Left forelimb (tissue), 1 donor: Measurements from ENCODE around the gene DBF4B.
A peak's percentile ranks its signal among the peaks of the same experiment; 100 is the strongest.
"Not testable (repeated sequence)": the region's sequence is repeated elsewhere in the genome, so short reads cannot be mapped to it uniquely, and the experiment has no call there.

Experiments used
- DNase-seq: peaks from one replicate; pipeline ENCODE4 v3.0.0-alpha.2; 2018; ENCODE audit warnings: low spot score

Gene DBF4B, protein sequence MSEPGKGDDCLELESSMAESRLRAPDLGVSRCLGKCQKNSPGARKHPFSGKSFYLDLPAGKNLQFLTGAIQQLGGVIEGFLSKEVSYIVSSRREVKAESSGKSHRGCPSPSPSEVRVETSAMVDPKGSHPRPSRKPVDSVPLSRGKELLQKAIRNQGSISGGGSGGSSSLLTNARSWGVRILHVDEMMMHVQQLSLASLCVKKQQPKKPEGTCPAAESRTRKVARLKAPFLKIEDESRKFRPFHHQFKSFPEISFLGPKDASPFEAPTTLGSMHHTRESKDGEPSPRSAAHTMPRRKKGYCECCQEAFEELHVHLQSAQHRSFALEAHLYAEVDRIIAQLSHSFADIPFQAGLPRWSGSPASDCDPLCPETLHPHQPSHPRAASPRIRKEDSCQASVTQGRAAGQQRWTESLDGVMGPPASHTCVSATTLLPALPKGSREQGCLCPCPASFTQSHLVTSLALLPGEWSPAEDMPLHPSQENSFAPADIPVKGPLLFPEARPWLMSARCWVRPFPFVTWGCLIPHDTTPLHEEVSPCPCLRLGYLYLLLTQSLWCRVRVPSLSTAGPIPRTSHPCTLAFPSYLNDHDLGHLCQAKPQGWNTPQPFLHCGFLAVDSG

DNA sequence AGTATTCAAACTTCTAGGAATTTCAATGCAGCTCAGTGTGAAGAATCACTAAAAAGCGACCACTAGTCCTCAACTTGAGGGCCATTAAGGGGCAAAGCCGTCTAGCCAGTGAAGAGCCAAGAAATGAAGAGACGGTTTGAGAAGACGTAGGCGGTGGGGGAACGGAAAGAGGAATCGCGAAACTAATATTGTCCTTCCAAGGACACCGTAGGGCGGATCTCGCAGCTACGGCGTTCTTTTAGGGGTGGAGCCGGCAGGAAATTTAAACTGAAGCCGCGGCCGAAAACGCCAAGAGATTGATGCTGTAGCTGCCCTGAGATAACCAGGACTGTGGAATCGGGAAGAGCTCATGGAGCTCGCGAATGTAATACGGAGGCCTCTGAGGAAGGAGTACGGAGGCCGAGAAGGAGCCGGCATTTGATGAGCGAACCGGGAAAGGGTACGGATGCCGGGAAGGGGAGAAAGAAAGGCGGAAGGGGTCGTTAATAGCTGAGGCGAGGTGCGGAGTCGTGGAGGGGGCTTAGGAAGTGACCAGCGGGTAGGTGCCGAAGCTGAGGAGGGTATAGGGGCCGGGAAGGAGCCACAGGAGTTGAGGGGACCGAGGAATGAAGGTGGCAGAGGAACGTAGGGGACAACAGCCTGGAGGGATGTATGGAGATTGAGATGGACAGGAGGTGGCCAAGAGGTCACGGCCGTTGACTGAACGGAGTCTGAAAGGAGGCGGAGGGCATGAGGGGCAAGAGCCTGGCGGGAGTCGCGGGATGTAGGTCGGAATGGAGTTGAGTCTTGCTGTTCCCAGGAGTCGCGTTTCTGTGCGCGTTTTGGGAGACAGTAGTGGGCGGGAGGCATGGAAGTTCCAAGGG, at the start of gene DBF4B:
Gene DBF4B (plus strand): TSS at position 265 of the 863 bp plus-strand sequence. CDS start 156 bp downstream, at position 421.
- peak; percentile 88 for DNase-seq

DNA sequence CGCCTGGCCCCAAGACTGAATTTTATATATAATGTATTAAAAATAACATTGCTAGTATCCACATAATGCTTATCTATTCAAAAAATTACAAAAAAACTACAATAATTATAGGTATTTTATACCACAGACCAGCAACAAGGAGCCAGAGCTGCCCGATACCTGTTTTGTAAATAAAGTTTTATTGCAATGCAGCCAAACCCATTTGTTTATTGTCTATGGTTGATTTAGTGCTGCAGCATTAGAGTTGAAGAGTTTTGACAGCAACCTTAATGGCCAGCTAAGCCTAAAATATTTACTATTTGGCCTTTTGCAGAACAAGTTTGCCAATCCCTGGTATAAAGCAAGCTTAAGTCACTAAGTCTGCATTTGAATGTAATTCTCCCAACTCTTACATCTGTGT, 46.6 kb upstream of the DBF4B start:
- no peak for DNase-seq

DNA sequence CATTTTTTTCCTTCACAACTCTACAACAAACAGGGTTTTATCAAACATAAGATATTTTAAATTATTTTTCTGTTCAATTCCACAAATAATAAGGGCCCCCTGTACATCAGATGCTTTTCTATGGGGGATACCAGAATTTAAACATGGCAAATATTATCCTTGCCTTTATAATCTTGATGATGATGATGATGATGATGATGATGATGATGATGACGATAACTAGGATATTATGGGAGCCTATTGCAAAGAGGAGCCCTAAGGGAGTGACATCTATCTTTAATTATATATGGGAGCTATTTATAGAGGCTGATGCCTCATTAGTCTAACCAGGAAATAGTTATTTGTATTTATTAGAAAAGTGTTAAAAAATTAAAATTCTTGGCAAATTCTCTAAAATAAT, 45.4 kb upstream of the DBF4B start:
- DNase-seq = no peak

DNA sequence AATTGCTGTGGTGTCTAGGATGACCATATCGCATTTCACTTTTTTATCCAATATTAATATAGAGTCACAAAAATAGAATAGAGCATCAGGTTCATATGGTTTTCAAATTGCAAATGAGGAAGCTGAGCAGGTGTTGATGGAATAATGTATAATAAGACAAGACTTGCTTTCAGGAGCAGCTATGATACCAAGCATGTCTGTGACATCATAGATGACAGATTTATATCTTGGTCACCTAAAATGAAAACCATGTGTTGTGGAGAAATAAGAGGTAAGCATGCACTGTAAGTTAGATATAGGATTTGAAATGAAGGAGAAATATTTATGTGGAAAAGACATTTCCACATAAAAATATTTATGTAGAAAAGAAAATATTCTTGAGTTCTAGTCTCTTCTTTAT, 43.6 kb upstream of the DBF4B start:
- no peak for DNase-seq

GRCh38 chr17:44666006-44666405, 42.5 kb upstream of the DBF4B start:
- no peak for DNase-seq

- no peak for DNase-seq
Observed at GRCh38 chr17:44672479-44673093, 35.9 kb upstream of the DBF4B start.

GRCh38 chr17:44673893-44674292, 34.6 kb upstream of the DBF4B start:
- DNase-seq = no peak

DNA sequence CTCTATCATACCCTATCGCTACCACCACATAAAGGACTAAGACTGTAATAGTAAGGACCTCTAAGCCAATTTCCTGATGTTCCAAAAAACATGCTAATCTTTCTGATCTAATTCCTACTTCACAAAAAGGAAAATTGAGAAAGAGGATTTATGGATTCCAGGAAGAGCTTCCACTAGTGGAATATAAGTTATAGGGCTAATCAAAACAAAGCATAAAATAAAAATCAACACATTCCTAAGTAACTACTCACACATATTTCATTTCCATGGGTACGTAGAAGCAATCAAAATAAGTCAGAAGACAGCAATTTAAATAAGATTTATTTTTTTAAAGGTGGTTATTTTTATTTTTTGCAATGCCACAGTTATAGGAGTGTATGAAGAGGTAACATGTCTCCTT, 31.3 kb upstream of the DBF4B start:
- no peak for DNase-seq

DNA sequence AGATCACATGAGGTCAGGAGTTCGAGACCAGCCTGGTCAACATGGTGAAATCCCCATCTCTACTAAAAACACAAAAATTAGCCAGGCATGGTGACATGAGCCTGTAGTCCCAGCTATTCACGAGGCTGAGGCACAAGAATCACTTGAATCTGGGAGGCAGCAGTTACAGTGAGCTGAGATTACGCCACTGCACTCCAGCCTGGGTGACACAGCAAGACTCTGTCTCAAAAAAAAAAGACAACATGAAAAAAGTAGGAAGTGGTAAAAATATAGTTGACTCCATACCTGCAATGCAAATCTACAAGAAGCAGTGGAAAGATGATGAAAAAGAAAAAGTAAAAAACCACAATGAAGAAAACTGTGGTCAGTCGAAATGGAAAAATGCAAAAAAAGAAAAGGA, 25.2 kb upstream of the DBF4B start:
- DNase-seq = not testable (repeated sequence)

- no peak for DNase-seq
Observed at GRCh38 chr17:44687756-44688155, 20.7 kb upstream of the DBF4B start.

DNA sequence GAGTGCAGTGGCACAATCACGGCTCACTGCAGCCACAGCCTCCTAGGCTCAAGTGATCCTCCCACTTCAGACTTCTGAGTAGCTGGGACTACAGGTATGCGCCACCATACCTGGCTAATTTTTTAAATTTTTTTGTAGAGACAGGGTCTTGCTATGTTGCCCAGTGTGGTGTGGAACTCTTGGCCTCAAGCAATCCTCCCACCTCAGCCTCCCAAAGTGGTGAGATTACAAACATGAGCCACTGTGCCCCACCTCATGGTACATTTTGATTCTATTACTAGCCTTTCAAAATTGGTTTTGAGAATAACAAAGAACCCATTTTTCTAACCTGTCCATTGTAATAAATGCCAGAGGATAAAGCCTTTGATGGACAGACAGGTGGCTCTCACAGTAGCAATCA, 20.3 kb upstream of the DBF4B start:
- DNase-seq = no peak

GRCh38 chr17:44688675-44689476, 19.6 kb upstream of the DBF4B start:
- no peak for DNase-seq

DNA sequence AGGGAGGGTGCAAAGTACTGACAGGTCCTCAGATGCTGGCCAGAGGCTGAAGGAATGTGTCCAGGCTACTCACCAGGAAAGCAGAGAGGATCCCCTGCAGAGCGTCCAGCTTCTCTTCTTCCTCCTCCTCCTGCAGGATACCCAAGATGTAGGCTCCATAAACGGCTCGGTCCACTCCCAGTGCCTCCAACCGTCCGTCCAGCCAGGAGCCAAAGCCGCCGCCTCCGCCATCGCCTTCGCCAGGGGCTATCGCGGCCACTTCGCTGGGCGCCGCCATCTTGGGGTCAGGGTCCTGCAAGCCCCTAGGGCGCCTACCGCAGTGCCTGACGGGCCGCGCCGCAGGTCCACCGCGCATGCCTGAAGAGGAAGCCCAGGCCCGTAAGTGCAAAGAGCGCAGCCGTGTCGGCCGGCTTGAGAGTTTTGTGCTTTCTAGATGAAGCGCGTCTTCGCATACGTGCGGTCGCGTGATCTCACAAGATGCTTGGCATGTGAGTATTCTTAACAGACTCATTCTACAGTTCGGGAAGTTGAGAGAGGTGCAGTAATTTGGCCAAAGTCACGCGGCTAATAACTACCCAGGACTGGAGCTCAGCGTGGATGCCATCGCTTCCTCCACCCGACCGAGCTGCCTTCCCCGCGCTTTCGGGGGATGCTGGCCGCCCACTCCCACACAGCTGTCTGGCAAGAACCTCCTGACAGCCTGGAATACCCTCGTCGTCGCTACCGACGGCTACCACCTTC, 18.8 kb upstream of the DBF4B start, which contains the start of gene CCDC43:
Gene CCDC43 (minus strand): TSS at position 300 of the 741 bp plus-strand sequence. CDS start 23 bp downstream, at position 277.
- peak; percentile 93 for DNase-seq

GRCh38 chr17:44690746-44691306, 17.6 kb upstream of the DBF4B start:
- DNase-seq = not testable (repeated sequence)

GRCh38 chr17:44693609-44694008, 14.9 kb upstream of the DBF4B start:
- DNase-seq = no peak

GRCh38 chr17:44700288-44700687, 8.2 kb upstream of the DBF4B start:
- not testable (repeated sequence) for DNase-seq

- no peak for DNase-seq
Observed at GRCh38 chr17:44707755-44708400, 587 bp upstream of the DBF4B start.

GRCh38 chr17:44719444-44719843, 11.0 kb downstream of the DBF4B start:
- DNase-seq = no peak

GRCh38 chr17:44722254-44722653, 13.8 kb downstream of the DBF4B start:
- DNase-seq = no peak

DNA sequence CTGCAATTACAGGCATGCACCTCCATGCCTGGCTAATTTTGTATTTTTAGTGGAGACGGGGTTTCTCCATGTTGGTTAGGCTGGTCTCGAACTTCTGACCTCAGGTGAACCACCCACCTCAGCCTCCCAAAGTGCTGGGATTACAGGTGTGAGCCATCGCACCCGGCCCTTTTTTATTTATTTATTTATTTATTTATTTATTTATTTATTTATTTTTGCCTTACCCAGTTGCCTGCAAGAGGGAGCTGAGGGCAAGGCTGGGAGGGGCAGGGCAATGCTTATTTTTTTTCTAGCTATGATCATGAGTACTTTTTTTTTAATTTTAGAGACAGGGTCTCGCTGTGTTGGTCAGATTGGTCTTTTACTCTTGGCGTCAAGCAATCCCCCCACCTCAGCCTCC, 17.7 kb downstream of the DBF4B start:
- not testable (repeated sequence) for DNase-seq
